HG02981 (cell line): ENCODE data around the gene MYL3.

Experiments
- ATAC-seq: cut with Tn5 transposase; IDR thresholded peaks from one replicate; pipeline ENCODE4 v1.9.1; 2021; ENCODE audit warnings: mild to moderate bottlenecking, moderate library complexity; ENCODE audit not compliant: unreplicated experiment

MYL3 gene

DNA sequence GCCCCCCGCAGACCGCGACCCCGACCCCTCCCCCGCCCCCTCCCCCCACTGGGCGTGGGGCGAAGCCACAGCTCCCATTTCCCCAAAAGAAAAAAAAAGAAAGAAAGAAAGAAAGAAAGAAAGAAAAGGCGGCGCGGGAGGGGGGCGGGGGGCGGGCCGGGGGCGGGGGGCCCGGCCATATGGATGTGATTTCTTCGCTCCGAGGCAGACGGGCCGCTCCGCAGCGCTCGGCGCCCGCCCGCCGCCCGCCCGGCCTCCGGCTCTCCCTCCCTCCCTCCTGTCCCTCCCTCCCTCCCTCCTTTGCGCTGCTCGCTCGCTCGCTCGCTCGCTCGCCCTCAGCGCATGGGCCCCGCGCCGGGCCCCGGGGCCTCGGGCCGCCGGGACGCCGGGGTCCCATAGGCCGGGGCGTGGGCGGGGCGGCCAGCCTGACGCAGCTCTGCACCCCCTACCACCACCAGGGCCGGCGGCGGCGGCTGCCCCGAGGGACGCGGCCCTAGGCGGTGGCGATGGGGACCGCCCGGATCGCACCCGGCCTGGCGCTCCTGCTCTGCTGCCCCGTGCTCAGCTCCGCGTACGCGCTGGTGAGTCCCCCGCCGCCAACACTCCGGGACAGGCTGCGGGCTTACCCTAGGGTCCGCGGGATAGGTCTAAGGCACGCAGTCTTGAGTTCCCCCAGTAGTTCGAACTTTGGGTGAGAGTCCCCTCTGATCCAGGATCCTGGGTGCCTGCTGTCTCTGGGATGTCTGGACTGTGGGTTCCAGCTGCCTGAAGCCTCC lies 20.0 kb upstream of the MYL3 start:
- no peak for ATAC-seq

DNA sequence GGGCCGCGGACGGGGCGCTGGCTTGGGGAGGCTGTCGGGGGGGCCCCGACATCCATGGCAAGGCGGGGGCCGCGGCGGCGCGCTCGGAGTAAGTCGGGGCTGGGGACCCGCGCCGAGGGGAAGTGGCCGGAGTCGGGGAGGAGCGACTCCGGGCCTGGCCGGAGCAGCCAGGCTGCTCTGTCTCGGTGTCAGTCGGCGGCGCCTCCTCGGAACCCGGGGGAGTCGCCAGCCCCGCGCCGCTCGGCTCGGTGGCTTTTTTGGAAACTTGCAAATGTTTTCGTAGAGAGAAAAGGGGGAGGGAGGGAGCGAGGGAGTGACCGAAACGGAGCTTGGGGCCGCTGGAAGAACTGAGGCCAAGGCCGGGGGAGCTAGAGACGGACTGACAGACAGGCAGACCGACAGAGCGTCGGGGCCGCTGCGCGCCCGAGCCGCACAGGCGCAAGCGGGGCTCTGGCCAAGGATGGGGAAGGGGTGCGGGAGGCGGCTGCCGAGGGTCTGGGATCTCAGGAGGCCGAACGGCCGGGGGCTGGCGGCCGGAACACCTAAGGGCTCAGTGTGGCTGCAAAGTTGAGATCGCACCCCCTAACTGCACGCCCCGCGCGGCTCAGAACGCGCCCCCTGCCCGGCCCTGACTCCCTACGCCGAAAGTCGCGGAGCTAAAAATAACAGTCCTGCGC lies 19.3 kb upstream of the MYL3 start:
- ATAC-seq = no peak

DNA sequence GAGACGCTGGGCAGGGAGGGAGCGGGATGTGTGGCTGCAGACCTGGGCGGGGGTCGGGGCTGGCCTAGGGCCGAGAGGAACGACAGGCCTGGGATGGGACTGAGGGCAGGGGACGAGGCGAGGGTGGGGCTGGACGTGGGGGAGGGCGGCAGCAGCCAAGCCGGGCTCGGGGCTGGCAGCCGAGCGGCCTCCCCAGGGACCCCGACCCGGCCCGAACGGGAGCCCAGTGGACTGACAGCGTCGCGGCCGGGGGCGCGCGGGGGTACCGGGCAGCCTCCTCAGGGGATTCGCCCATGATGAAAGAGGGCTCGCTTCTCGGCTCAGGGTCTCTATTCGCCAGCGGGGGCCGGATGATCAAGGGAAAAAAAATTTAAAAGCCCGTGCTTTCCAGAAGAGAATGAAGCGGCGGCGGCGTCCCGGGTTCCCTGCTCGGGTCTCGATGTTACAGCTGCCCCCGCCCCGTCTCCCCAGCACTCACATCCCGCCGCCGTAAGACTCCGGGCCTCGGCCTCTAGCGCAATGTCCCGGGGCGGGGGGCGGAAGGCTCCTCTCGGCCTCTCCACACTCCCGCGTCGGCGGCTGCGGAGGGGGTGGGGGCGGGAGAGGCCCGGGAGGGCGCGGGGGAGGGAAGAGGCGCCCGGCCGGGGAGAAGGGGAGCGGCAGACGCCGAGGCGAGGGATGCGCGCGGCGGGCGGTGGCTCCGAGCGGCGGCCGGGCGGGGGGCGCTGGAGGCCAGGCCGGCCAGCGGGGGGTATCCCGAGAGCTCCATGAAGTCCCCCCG lies 18.5 kb upstream of the MYL3 start:
- ATAC-seq = no peak

DNA sequence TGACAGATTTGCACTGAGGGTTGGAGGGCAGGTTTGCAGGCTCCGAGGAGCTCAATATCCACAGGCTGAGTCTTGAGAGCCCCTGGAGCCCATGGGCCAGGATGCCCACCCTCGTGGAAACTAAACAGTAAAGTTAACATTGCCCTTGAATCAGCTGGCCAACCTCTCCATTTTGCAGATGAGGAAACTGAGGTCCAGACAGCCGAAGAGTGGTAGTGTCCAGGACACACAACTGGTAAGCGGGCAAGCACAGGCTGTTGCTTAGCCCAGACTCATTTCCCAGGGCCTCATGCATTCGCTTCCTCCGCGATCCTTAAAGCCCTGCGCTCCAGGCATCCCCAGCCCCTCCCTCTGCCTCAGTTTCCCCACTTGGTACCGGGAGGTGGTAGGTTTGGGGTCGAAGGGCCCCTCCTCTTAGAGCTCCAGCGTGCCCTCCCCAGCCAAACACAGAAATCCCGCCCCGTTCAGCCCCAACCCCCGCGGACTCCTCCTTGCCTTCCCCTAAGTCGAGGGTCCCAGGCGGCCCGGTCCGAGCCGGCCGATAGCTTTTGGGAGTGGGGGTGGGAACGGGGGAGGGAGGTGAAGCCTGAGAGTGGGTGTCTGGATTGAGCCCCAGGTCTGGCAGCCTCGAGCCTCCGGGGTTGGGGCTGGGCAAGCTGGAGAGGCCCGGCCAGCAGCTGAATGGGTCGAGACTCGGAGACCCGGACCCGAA lies 17.8 kb upstream of the MYL3 start:
- no peak for ATAC-seq

DNA sequence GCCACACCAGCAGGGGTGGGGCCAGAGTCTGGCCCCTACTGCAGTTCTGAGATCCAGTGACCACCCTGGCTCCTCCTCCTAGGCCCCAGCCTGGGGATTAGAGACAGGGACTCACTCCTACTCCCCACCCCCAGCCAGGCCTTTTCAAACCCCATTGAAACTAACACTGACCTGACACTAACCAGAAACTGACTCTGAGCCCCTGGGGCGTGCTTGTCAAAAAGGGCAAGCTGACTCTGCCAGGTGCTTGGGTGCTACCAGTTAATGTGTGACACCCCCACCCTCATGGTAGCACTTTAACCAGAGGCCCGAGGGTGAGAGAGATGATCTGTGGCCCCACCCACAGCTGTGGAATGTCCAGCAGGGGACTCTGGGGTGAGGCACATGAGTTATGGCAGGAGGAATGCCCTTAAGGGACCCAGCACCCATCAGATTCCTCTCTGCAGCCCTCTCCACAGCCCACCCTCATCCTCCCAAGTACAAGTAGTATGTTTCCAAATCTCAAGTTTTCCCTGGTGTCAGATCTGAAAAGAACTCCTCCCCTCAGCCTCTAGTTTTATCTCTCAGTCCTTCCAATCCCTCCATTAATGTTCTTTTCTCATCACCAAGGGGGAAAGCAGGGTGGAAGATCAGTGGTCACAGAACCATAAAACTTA lies 15.7 kb upstream of the MYL3 start:
- no peak for ATAC-seq

DNA sequence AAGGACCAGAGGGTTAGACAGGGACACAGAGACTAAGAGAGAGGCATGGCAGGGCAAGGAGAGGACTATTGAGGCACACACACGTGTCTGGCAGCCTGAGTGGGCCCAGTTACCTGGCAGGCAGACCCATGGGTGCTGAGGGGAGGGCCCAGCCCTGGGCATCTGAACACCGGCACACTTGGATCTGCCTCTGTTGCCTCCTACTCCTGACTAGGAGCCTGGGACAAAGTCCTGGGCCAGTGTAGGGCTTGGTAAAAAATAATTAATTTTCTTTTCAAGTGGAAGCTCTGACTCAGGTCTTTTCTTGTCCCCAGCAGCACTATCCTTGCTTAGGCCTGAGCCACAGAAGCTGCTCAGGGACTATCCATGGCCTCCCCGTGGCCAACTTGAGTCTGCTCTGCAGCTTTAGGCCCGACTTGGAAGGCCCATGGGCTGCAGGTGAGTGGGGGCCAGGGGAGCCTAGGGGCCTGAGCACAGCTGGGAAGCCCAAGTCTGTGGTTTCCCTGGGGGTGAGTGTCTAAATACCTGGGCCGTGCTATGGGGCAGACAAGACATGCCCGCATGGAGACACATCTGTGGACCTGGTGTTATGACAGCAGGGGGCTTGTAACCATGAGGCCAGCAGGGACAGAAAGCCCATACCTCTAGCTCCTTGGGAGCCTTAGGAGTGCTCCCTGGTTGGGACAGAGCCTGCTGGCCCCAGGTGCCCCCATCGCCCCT lies 14.3 kb upstream of the MYL3 start, which contains the start of gene PTH1R:
Gene PTH1R (plus strand): TSS at position 316 of the 720 bp plus-strand sequence. CDS start 5,839 bp downstream, outside the sequence.
- no peak for ATAC-seq

DNA sequence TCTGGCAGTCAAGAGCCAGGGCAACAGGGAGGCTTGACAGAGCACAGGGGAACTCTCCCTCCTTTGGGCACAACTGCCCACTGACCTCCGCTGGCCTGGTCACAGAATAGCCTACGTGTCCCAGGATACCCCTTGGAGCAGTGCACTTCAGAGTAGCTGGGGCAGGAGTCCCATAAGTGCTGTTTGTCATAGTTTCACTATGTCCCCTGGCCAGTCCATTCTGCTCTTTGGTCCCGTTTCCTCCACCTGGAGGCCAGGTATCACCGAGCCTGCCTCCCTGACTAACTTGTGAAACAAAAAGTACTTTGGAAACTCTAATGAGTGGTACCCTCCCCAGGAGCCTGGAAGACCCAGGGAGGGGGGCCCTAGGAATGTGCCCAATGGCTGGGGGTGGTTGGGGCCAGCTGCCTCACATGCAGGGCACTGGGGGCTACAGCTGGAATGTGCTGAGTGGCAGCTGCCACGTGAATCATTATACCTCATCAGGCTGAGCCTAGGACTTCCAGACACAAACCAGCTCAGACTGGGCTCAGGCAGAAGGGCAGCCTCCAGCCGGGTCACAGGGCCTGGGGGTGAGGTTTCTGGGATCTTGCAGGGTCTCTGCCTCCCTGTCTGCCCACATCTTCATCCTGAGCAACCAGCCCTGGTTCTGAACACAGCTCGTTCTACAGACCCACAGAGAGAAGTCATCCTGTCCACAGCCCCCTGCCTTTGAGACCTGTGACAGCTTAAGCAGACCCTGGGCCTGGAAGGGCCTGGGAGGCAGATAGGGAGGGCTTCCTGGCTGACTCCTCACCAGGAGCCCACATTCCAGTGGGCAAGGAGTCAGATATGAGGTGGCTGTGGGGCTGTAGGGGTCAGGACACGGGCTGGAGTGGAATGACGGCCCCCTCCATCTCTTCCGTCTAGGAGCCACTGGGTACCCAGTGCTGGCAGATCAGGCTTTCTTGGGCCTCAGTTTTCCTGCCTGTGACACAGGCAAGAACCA lies 13.4 kb upstream of the MYL3 start:
- no peak for ATAC-seq

DNA sequence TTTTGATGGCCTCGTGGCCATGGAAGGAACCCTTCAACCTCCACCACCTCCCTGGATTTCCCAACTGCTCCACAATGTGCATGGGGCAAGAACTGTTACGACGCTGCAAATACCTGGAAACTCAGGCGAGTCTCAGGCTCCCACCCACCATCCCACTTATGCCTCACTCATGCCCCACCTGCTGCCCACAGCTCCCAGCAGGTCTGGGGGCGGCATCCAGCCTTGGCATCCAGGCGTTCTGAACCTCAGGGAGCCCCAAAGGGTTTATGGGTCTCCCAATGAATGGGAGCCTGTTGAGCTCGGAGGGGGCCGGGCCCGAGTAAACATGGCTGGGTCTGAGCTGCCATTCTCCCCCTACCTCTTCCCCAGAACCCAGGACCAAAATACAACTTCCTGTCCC lies 12.3 kb upstream of the MYL3 start:
- no peak for ATAC-seq

DNA sequence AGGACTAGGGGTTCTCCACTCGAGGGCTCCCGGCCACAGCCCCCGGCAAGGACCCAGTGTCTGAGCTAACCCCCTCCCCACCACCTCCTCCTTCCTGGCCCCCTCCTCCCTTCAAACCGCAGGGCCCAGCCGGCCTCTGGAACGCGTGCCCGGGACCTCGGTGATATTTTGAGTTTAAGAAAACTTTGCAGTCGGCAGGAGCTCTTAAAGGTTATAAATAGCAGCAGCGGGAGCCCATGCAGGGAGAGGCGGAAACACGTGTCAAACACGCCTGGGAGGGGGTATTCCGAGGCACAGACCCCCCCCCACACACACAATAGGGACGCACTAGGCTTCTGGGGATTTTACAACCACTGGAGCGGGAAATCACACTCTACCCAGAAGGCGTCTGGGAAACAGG lies 11.2 kb upstream of the MYL3 start:
- no peak for ATAC-seq

DNA sequence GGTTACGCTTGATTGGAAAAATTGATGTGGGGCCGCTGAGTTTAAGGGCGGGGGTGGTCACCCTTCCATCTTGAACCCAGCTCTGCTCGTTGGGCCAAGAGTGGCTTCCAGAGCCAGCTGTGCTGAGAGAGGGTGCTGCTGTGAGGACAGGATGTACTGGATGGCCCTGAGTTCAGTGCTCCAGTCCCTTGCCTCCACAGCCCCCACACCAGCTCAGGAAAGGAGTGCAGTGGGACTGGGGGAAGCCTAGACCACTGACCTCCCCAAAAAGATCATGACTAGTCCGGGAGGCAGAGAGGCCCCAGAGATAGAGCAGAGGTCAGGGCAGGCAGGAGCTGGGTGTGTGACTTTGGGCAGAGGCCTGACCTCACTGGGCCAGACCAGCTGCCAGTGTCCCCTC lies 10.3 kb upstream of the MYL3 start:
- ATAC-seq = no peak

DNA sequence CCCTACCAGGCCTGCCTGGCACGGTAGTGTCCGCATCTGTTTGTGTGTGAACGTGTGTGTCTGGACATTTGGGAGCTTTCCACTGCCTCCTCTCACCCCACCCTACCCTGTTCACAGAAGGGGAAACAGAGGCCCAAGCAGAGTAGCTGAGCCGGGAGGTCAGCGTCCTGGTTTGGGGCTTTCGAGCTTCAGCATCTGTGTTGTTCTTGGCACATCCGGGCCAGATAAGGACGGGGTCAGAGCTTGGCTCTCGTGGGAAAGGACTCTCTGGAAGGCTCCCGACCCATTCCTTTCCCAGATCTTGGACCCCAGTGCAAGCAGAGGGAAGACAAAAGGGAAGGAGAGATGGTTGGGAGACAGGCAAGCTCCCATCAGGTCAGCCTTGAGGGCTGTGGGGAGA lies 8.0 kb upstream of the MYL3 start:
- no peak for ATAC-seq

DNA sequence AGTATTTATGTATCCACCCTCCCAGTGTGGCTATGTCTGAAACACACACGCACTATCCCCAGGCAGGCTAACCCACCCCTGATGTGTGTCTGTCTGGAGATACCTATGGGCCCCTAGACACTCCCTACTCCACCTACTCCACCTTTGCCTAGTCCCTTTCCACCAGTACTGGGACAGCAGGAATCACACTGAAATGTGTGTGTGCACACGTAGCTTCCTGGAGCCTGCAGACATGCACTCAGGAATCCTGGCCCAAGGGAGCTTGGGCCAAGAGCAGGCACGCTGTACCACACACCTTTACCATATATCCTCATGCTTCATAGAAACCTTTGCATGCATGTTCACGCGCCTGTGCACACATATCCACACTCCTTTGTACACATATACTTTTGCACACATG lies 7.4 kb upstream of the MYL3 start:
- ATAC-seq = no peak

DNA sequence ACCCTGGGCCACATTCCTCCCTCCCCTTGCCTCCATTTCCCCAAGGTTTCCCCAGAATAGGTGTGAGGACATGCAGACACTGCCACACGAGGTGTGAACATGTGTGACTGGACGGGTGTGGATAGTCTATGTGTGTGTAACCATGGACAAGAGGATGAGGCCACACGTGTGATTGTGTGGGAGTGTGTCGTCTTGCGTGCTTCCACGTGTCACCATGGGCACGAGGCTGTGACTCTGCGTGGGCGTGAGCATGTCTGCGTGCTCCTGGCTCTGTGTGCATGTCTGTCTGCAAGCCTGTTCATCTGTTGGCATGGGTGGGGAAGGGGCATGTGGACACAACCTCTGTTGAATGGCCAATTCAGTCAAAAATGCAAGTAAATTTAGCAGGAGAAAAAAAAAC lies 6.2 kb upstream of the MYL3 start:
- no peak for ATAC-seq

DNA sequence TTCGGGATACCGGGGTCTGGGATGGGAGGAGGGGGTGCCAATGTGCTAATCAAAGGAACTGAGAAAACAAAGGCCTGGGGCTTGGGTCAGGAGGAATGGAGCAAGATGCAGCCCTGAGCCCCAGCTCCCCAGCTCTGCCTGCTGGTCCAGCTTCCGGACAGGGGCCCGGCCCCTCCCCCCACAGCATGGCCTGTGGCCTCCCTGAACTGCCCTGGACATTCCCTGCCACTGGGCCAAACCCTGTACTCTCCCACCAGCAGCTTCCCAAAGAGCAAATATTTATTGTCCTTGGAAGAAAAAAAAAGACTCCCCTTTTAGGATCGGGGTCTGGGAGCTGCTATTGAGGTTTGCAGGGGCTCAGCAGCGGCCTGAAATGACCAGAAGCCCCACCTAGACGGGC lies 5.7 kb upstream of the MYL3 start:
- ATAC-seq = no peak

DNA sequence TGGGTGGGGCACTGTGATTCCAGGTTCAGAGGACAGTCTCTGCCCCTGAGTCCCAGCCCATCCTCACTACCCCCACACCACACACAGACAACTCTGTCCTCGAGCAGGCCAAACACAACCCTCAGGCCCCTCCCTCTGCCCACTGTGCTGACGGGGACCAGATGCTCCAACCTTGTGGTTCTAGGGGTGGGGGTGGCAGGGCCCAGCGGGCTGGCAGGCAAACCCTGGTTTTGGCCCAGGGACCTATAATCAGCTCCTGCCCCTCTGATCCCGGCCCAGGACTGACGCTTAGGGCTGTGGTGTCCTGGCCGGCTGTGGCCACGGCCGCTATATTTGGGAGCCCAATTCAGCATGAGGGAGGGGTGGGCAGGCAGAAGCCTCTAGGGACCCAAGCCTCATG lies 5.0 kb upstream of the MYL3 start:
- no peak for ATAC-seq

DNA sequence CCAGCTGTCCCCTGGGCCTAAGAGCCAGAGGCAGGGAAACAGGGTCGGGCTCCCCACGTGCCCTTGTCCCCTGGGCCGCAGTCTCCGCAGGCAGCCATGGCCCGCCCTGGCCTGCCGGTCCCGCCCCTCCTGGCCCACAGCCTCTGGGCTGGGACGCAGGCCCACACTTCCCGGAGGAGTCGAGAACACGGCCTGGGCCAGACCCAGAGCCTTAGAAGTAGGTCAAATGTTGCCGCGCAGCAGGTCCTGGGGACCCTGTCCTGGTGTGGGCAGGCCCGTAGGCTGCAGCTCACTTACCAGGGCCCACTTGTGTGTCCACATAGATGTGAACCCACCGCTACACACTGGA lies 4.3 kb upstream of the MYL3 start:
- no peak for ATAC-seq

DNA sequence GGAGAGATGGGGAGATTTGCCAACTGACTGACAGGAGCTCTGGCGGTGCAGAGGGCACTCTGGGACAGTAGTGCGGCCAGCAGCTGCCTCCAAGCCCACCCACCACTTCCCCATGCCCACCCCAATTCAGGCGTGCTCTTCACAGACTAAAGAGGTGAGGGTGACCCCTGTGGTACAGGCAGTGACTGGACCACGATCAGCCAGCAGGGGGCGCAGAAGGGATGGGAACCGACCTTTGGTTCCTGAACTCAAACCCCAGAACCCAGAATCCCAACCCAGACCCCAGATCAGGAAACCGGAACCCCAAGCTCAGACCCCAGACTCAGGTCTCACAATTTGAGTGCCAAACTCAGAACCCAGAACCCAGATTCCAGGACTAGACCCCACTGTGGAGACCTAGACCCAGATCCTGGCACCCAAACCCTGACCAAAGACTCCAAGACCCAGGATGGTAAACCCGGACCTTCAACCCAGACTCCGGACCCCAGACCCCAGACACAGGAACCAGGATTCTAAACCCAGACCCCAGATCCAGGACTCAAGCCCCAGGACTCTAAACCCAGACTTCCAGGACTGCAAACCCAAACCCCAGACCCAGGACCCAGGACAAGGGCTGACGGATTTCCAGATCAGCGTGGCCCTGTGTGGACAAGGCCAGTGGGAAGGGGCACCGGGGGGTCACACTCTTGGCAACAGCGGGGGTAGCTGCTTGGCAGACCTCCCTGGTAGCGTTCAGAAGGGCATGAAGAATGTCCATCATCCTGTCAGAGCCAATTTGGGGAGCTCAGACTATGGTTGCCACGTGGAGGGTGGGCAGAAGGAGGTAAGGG lies 3.7 kb upstream of the MYL3 start:
- ATAC-seq = no peak

DNA sequence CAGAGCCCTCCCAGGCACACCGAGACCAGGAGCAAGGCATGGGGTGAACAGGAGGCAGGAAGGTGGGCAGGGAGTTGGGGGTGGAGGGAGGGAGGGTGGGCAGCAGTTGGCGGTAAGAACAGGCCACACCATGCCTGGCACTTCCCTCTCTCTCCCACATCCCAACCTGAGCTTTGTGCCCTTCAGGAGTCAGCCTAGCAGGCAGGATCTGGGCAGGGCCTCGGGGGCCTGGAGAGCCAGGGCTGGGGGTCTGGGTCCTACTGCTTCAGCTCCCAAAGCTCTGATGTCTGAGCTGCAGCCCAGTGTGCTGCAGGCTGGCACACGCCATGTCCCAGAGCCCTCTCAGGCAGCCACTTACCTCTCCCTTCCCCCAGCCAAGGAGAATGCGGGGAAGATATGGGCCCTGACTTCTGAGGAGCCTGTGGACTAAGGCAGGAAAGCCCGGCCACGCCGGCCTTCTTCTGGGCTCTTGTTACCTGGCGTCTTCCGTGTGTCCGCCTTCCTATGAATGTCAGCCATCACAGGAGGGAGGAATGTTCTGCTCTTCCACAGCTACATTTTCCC lies 2.9 kb upstream of the MYL3 start:
- no peak for ATAC-seq
